Testis (tissue), 2 donors: ENCODE measurements around the gene PLXNB1.

Experiments used
- POLR2A ChIP-seq: fragments of 450-650 bp; IDR thresholded peaks from one replicate; pipeline ENCODE4 v1.6.1; 2017; ENCODE audit warnings: antibody characterized with exemption, mild to moderate bottlenecking, moderate library complexity
- TF ChIP-seq, protein P1 (sequence below), 3 experiments: fragments of 450-650 bp in 2 of 3; fragments of 200-600 bp in 1 of 3; sonication (generic) in 1 of 3; IDR thresholded peaks; one replicate each; pipeline ENCODE4 v1.5.1; 2016 to 2019; ENCODE audit warnings: antibody characterized with exemption in 3 of 3, mild to moderate bottlenecking in 2 of 3, moderate library complexity in 1 of 3

DNA sequence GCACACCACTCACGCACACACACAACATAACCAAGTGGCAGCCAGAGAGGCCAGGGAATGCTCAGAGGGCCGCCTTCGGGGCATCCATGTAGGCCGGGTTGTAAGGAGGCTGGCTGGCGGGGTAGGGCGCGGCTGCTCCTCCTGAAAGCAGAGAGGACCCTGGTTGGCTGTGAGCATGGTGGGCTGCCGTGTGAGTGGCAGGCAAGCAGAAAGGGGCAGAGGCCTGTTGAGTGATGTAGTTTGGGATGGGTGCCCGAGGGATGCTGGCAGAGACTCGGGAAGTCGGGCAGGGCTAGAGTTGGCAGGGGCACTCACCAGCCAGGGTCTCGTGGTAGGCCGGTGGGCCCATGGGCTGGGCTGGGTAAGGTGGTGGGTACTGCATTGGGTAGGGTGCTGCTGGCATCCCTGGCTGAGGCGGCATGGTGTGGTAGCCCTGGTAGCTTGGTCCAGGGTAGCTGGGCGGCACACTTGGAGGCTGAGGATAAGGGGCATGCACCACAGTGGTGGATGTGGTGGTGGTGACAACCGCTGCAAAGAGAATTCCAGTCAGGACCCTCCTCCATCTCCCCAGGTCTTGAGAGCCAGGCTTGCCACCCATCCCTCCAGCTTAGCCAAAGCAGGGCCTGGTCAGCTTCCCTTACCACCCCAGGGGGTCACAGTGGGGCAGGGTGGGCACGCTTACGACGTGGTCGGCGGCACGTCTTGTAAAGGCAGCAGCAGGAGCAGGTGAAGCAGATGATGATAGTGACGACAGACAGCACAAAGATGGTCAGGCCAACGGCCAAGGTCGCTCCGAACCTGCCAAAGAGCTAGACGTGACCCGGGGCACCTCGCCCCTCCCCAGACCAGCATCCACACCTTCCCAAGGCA lies 39.4 kb upstream of the PLXNB1 start:
- TF ChIP-seq, protein P1, sequence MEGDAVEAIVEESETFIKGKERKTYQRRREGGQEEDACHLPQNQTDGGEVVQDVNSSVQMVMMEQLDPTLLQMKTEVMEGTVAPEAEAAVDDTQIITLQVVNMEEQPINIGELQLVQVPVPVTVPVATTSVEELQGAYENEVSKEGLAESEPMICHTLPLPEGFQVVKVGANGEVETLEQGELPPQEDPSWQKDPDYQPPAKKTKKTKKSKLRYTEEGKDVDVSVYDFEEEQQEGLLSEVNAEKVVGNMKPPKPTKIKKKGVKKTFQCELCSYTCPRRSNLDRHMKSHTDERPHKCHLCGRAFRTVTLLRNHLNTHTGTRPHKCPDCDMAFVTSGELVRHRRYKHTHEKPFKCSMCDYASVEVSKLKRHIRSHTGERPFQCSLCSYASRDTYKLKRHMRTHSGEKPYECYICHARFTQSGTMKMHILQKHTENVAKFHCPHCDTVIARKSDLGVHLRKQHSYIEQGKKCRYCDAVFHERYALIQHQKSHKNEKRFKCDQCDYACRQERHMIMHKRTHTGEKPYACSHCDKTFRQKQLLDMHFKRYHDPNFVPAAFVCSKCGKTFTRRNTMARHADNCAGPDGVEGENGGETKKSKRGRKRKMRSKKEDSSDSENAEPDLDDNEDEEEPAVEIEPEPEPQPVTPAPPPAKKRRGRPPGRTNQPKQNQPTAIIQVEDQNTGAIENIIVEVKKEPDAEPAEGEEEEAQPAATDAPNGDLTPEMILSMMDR (IDR thresholded peaks at IDR 0.05) = no peak
- TF ChIP-seq POLR2A = no peak
